ENCODE results near the gene PGRMC1. TPM values are rescaled to one million over a fixed set of nuclear protein-coding genes. Genes with fewer than 3 reads are reported as not detected.
"Not testable (repeated sequence)": the region's sequence is repeated elsewhere in the genome, so short reads cannot be mapped to it uniquely, and the experiment has no call there.

The PGRMC1 gene
- total and polyA plus RNA-seq, 8 donors: 17.0 to 50.2 (median 26.5) TPM

DNA sequence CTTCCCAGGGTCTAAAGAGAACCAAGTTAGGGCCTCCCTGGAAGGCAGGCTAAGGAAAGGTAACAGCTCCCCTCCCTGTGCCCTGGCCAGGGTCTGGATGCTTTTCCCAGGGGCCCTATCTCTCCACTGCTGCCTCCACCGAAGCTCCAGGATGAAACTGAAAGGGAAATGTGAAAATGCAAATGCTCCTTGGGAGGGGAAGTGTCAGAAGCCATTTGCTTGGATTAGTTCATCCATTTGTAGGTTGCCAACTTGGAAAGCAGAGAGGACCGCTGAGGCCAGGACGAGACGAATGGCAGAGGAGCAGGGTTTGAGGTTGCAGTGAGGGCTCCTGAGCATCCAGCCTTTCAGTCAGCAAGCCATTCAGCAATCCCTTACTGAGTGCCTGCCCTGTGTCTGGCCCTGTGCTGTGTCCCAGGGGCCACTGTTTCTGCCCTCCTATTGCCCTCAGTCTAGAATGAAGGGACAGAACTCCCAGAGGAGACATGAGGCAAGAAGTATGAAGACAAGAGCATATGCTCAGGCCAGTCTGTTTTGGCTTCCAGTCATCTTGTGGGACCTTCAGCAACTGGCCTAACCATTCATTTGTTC is 45.9 kb upstream of the PGRMC1 start:
- no peaks in the 10 kb centered on the region for H3K27me3 ChIP-seq
- H3K36me3 ChIP-seq: no peaks in the 10 kb centered on the region
- no peaks in the 10 kb centered on the region for H3K9me3 ChIP-seq
- 65 to 73% methylated on average over 4 of the region's 4 CpGs for WGBS, 2 donors
- intact Hi-C loops (cut with DNase I): no loop called here
- TF ChIP-seq, protein P1, sequence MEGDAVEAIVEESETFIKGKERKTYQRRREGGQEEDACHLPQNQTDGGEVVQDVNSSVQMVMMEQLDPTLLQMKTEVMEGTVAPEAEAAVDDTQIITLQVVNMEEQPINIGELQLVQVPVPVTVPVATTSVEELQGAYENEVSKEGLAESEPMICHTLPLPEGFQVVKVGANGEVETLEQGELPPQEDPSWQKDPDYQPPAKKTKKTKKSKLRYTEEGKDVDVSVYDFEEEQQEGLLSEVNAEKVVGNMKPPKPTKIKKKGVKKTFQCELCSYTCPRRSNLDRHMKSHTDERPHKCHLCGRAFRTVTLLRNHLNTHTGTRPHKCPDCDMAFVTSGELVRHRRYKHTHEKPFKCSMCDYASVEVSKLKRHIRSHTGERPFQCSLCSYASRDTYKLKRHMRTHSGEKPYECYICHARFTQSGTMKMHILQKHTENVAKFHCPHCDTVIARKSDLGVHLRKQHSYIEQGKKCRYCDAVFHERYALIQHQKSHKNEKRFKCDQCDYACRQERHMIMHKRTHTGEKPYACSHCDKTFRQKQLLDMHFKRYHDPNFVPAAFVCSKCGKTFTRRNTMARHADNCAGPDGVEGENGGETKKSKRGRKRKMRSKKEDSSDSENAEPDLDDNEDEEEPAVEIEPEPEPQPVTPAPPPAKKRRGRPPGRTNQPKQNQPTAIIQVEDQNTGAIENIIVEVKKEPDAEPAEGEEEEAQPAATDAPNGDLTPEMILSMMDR (IDR thresholded peaks at IDR 0.05): no peak
- DNase-seq (no peak), ATAC-seq (peak in 3 of 4 donors; percentile 14 to 22 (median 19)), FAIRE-seq (no peak)
- H3K27ac ChIP-seq: no peak overlapping the region
- no peak overlapping the region for H3K4me3 ChIP-seq
- H3K4me1 ChIP-seq: no peaks in the 10 kb centered on the region

DNA sequence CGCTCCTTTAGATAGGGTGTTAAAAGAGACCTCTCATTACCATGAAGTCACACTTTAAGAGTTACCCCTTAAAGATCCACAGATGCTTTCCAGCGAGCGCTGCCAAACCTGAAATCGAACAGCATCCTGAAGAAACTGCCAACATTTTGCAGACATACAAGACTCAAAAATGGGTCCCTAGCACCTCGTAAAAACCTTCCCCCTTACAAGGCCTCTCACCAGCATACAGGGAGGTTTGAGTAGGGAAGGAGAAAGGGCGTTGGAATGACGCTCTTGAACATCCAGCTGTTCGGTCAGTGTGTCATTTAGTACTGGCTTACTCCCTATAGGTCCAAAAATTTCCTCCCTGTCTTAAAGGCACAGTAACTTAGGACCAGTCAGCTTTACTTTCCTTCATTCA is 45.3 kb upstream of the PGRMC1 start:
- TF ChIP-seq, protein P1 (IDR thresholded peaks at IDR 0.05): no peak
- 47 to 62% methylated on average over 8 of the region's 8 CpGs for WGBS, 2 donors
- H3K27me3 ChIP-seq: no peaks in the 10 kb centered on the region
- FAIRE-seq (no peak), DNase-seq (no peak), ATAC-seq (peak in 3 of 4 donors; percentile 46 to 65 (median 53))
- H3K4me3 ChIP-seq: no peak overlapping the region
- no peaks in the 10 kb centered on the region for H3K36me3 ChIP-seq
- H3K4me1 ChIP-seq: no peaks in the 10 kb centered on the region
- intact Hi-C loops (cut with DNase I): no loop called here
- no peak overlapping the region for H3K27ac ChIP-seq
- no peaks in the 10 kb centered on the region for H3K9me3 ChIP-seq

DNA sequence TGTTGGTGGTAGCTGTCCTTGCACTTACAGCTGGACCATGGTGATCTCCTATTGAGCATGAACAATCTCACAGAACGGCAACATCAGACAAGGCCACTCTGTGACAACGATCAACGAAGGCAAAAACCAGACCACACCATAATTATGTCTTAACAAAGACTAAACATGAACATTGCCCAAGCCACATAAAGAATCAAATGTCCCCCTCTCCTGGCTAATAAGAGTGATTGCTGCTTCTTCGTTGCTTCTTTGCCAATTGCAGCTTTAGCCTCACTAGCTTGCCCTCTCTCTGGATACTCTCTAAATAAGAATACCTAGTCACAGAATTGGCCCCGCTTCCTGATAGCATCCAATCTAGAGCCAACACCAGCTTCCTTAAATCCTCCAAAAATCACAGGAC is 41.5 kb upstream of the PGRMC1 start:
- intact Hi-C loops (cut with DNase I): no loop called here
- WGBS, 2 donors: 42 to 56% methylated on average over 5 of the region's 5 CpGs

DNA sequence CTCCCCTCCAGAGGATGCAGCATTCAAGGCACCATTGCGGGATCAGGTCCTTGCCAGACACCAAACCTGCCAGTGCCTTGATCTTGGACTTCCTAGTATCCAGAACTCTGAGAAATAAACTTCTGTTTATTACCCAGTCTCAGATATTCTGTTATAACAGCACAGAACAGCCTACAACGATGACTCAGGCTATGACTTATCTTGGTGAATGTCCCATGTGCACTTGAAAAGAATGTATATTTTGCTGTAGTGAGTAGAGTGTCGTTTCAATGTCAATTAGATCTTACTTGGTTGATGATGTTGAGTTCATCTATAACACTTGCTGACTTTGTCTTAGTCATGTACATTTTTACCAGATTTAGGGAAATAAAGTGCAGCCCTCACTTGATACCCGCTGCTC is 34.5 kb upstream of the PGRMC1 start:
- H3K9me3 ChIP-seq: no peaks in the 10 kb centered on the region
- FAIRE-seq: no peak
- TF ChIP-seq, protein P1 (IDR thresholded peaks at IDR 0.05): no peak
- ATAC-seq: no peak
- H3K27ac ChIP-seq: no peak overlapping the region
- H3K27me3 ChIP-seq: no peaks in the 10 kb centered on the region
- WGBS, 2 donors: 77 to 87% methylated on average over 4 of the region's 4 CpGs
- intact Hi-C loops (cut with DNase I): no loop called here
- H3K36me3 ChIP-seq: no peaks in the 10 kb centered on the region
- H3K4me1 ChIP-seq: no peaks in the 10 kb centered on the region
- no peak overlapping the region for H3K4me3 ChIP-seq
- no peak for DNase-seq

More for the DNA sequence above, 41.5 kb upstream of the PGRMC1 start:
- Histone ChIP-seq H3K4me3 (no peak overlapping the region), H3K4me1 (no peaks in the 10 kb centered on the region), H3K36me3 (no peaks in the 10 kb centered on the region), H3K9me3 (no peaks in the 10 kb centered on the region), H3K27me3 (no peaks in the 10 kb centered on the region), H3K27ac (no peak overlapping the region)
- no peak for ATAC-seq
- no peak for DNase-seq
- TF ChIP-seq, protein P1 (IDR thresholded peaks at IDR 0.05): no peak
- FAIRE-seq: no peak

DNA sequence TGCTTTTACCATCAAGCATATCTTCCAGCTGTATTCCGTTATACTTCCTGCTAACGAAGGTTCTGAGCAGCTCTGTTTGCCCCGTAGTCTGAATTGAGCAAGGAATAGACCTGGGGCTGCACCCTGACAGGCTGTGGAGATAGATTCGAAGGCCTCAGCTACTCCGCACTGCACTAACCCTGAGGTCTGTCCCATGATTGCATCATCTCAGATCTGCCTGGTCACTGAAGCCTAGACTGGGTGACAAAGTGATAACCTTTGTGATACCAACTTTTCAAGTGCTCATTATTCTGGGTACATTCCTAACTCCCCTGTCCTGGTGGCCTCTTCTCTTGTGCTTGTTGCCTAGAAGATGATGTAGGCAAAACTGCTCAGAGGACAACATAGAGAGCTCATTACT is 29.9 kb upstream of the PGRMC1 start:
- no peak for DNase-seq
- 46 to 67% methylated on average over 5 of the region's 5 CpGs for WGBS, 2 donors
- no peaks in the 10 kb centered on the region for H3K4me1 ChIP-seq
- intact Hi-C loops (cut with DNase I): no loop called here
- H3K36me3 ChIP-seq: no peaks in the 10 kb centered on the region
- no peak overlapping the region for H3K4me3 ChIP-seq
- no peak for ATAC-seq
- TF ChIP-seq, protein P1 (IDR thresholded peaks at IDR 0.05): no peak
- H3K27me3 ChIP-seq: no peaks in the 10 kb centered on the region
- no peak overlapping the region for H3K27ac ChIP-seq
- FAIRE-seq: no peak
- H3K9me3 ChIP-seq: no peaks in the 10 kb centered on the region

DNA sequence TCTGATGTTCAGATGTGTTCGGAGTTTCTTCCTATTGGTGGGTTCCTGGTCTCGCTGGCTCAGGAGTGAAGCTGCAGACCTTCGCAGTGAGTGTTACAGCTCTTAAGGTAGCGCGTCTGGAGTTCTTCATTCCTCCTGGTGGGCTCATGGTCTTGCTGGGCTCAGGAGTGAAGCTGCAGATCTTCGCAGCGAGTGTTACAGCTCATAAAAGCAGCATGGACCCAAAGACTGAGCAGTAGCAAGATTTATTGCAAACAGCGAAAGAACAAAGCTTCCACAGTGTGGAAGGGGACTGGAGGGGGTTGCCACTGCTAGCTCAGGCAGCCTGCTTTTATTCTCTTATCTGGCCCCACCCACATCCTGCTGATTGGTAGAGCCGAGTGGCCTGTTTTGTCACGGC is 28.6 kb upstream of the PGRMC1 start:
- H3K4me3 ChIP-seq; intact Hi-C loops (cut with DNase I); H3K27ac ChIP-seq; FAIRE-seq; DNase-seq; H3K4me1 ChIP-seq; ATAC-seq; H3K36me3 ChIP-seq; H3K27me3 ChIP-seq; H3K9me3 ChIP-seq: not testable (repeated sequence)
- 72 to 78% methylated on average over 10 of the region's 10 CpGs for WGBS, 2 donors
